Activated CD4-positive, alpha-beta T cell treated with anti-CD3 and anti-CD28 coated beads, Interleukin-2, Interleukin-6, amounts not matched to agents 100 ng/mL and 50 ng/mL, durations not matched to agents 16 hours and 8 hours (primary cell): Measurements from ENCODE around the gene ADRA2A.
A peak's percentile ranks its signal among the peaks of the same experiment; 100 is the strongest.

ENCODE experiments used
- DNase-seq: peaks from one replicate; pipeline ENCODE4 v3.0.0-alpha.2; 2020

ADRA2A gene

DNA sequence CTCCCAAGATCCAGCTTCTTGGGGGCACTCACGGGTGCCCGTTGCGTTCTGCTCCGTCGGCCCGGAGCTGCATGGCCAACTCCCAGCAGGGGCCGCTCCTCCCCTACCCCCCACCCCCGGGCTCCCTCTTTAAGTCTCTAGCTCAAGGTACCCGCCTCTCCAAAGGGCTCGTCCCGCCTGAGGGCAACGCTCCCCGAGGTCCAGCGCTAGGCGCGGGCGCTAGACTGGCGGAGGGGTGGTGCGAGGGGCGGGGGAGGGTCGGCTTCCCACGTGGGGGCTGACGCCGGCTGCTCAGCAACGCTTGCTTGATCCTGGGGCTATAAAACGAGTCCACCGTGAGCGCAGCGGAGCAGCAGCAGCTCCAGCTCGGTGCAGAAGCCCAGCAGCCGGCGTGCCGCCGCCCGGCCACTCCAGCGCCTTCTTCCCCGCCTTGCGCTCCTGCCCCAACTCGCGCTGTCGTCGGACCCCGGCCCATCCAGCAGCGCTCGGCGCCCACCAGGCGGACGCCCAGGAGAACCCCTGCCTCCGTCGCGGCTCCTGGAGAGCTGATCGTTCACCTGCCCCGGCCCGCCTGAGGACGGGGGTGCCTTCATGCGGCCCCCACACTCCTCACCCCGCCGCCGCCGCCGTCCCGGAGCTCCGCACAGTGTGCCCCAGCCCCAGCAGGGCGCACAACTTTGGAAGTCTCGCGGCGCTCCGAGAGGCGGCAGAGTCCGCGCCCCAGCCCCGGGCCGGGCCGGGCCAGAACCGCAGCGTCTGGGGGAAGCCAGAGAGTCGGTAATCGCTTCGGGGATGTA, at the start of gene ADRA2A:
ADRA2A (plus strand) TSS at position 348 of the 797 bp plus-strand sequence. CDS start 968 bp downstream, outside the sequence.
- peak; percentile 17 for DNase-seq

DNA sequence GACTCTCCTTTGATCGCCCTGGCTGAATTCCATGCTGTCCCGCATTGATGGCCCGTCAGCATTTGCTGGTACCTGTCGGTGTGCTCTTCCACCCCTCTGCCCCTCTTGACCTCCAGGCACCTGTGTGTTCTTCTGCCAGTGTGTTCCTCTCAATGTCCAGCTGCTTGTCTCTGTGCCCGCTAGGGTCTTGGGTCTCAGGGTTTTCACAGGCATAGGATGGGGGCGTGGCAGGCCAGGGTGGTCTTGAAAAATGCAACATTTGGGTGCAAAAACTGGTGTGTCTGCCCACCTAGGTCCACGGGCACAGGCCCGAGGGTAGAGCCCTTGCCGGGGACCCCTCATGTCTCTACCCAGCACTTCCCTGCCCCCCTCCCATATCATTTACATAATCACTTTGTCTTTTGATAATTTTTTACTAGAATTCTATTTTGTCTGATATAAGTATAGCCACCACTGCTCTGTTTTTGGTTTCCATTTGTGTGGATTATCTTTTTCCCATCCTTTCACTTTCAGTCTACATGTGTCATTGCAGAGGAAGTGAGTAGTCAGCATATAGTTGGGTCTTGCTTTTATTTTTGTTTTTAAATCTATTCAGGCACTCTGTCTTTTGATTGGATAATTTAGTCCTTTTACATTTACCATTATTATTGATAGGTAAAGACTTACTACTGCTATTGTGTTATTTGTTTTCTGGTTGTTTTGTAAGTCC, 46.6 kb upstream of the ADRA2A start:
- peak; percentile 14 for DNase-seq

DNA sequence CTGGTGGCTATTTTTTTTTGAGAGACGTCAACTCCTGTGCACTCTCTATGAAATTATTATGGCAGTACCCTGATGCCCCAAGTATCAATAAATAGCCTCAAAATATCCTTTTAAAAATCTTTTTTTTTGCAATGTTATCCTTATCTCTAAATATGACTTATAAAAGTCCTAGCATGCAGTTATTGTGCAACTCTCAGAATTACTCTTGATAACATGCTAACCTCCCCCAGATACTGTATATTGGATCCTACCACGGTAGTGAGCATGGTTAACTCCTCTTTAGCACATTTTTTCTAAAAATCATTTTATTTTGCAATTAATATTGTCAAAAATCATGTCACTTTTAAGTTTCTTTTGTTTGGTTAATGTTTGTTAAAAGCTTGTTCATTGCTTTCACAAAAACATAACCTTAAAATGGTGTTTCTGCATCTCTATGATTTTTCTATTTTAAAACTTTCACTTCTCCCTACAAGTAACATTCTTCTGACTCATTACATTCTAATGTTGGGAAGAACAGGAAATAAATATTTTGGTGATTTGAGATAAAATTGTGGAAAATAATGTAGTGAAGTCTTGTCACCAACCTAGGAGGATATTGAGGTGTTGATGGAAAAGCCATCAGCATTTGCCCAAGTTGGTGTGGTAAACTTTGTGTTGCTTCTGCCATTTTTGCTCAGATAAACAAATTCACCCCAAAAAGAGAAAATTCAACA, 42.1 kb upstream of the ADRA2A start:
- DNase-seq, result no peak

DNA sequence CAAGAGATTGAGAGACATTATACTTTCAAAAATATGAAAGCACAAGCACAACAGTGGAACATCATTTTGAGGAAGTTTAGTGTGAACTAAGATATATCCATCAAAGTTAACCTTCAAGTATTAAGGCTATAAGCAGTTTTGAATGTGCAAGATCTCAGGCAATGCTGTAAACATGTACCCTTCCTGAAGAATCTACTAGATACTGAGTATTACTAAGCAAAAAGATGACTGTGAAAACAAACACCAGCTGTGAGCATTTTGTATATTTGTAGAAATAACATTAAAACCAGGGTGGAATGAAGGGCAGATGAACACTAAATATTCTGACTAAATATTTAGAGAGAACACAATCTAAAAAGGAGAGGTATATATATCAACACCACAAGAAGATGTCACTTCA, 41.3 kb upstream of the ADRA2A start:
- no peak for DNase-seq

DNA sequence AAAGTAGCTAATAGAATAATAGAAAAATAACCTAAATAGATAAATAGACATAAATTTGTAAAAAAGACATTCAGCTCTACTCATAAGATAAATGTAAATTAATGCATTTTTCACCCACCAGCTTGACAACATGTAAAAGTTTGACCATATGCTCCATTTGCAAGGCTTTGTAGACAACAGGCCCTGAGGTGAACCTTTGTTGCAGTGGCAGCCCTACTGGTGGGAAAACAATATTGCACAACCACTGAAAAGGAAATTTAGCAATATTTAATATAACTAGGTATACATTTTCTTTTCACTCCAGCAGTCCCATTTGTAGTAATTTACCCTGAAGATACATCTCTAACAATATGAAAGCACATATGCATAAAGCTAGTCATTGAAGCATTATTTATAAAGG, 39.0 kb upstream of the ADRA2A start:
- no peak for DNase-seq

DNA sequence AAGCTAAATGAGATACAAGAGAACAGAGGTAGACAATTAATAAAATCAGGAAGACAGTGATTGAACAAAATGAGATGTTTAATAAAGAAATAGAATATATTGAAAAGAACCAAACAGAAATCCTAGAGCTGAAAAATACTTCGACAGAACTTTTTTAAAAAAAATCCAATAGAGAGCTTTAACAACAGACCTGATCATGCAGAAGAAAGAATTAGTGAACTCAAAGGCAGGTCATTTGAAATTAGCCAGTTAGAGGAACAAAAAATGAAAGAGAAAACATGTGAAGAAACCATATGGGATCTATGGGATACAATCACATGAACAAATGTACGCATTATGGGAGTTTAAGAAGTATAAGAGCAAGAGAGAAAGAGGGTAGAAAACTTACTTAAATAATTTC, 37.3 kb upstream of the ADRA2A start:
- DNase-seq, result no peak

DNA sequence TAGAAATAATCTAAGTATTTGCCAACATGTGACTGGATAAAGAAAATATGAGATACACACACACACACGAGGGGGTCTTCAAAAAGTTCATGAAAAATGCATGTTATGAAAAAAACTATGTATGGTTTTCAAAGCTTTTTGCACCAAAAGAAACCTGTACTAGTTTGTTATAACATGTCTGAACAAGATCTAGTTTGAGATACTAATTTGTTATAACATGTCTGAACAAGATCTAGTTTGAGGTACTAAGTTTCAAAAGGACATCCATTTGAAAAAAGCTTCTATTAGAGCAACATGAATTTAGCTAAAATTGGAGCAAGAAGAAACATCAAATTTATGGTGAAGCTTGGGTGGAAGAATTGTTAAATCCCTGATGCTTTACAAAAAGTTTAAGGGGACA, 19.8 kb upstream of the ADRA2A start:
- DNase-seq, result no peak

DNA sequence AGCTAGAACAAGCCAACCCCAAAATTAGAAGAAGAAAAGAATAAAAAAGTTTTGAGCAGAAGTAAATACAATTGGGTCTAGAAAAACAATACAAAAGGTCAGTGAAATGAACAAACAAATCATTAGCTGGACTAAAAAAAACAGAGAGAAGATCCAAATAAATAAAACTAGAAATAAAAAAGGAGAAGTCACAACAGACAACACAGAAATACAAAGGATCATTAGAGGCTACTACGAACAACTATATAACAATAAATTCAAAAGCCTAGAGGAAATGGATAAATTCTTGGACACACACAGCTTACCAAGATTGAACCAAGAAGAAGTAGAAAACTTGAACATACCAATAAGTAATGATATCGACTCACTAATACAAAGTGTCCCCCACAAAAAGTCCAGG, 13.4 kb upstream of the ADRA2A start:
- DNase-seq, result no peak

DNA sequence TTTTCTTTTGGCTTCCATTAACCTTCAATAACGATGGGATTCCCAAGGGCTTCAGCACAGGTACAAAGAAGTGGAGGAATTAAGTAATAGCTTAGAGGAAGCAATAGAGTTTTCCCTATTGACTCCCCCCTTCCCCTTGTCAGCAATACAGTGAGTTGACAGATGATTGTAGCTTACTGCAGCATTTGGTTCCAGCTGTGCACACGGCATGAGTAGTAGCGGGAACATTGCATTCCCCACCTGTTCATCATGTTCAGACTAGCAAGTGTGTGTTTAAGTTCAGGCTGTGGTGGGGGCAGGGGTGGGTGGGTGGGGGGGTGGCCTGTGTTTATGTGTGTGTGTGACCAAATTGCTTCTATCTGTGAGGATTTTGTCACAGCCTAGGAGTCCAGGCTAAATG, 4.6 kb upstream of the ADRA2A start:
- DNase-seq, result no peak

DNA sequence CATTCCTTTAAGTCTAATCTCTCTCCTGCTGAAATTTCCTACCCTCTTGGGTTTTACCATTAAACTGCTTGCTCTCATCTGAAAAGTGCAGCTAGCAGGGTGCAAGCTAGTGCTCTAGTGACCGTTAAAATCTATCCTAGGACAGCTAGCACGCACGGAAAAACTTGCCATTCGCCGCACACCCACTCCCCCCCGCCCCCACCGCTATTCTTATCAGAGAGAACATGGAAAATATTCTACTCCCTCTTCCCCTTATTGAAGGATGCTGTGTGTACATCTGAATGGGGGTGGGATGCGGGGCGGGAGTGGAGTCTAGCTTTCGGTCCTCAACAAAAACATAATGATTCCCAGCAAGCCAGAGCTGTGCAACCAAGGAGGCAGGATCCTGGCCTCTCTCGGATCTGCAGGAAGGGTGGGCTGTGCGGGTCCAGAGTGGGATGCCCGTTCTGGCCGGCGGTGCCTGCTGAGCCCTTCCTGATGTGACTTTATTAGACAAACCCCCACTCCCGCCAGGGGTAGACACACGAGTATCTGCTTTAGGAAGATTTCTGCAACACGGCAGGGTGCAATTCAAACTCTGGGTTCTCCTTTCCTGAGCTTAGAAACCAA, 1.1 kb upstream of the ADRA2A start:
- DNase-seq, result no peak

DNA sequence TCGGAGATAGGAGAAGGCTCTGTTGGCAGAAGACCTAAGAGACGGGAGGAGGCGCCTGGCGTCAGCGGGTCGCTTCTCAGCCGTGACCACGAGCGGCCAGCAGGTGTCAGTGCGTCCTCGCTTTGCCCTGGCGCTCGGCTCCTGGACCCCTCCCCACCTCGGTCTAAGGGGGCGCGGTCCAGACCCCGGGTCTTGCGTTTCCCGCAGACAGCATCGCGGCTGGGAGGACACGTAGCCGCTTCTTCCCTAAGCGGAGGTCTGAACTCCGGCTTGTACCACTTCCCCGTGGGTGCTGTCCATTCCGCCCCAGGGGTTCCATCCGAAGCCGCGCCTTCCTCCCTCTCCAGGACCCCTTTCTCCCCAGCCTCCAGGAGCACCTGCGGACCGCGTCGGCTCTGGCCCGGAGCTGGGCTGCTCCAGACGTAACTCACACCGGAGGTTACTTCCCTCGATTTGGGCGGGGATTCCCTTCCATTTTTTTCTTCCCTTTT, 593 bp upstream of the ADRA2A start:
- DNase-seq, result peak; percentile 51

DNA sequence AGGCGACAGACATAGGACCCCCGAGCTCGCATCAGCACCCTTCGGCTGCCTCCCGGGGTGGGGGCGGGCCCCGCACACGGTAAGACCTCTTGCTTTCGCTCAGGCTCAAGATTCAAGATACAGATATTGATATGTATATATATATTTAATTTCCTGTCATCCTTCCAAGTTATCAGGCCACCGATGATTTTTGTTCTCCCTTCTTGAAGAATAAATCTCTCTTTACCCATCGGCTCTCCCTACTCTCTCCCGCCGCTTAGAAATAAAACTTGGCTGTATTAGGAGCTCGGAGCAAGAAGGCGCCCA, 603 bp downstream of the ADRA2A start:
- no peak for DNase-seq

DNA sequence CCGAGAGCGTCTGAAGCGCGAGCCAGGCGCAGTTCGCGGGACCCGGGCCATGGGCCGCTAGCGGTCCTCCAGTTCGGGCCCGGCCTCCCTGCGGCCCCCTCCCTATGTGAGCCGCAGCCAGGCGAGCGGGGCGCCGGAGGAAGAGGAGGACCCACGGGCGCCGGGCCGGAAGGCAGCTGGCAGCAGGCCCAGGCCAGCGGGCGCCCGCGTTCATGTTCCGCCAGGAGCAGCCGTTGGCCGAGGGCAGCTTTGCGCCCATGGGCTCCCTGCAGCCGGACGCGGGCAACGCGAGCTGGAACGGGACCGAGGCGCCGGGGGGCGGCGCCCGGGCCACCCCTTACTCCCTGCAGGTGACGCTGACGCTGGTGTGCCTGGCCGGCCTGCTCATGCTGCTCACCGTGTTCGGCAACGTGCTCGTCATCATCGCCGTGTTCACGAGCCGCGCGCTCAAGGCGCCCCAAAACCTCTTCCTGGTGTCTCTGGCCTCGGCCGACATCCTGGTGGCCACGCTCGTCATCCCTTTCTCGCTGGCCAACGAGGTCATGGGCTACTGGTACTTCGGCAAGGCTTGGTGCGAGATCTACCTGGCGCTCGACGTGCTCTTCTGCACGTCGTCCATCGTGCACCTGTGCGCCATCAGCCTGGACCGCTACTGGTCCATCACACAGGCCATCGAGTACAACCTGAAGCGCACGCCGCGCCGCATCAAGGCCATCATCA, 1.1 kb downstream of the ADRA2A start:
- DNase-seq, result no peak

DNA sequence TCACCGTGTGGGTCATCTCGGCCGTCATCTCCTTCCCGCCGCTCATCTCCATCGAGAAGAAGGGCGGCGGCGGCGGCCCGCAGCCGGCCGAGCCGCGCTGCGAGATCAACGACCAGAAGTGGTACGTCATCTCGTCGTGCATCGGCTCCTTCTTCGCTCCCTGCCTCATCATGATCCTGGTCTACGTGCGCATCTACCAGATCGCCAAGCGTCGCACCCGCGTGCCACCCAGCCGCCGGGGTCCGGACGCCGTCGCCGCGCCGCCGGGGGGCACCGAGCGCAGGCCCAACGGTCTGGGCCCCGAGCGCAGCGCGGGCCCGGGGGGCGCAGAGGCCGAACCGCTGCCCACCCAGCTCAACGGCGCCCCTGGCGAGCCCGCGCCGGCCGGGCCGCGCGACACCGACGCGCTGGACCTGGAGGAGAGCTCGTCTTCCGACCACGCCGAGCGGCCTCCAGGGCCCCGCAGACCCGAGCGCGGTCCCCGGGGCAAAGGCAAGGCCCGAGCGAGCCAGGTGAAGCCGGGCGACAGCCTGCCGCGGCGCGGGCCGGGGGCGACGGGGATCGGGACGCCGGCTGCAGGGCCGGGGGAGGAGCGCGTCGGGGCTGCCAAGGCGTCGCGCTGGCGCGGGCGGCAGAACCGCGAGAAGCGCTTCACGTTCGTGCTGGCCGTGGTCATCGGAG, 1.8 kb downstream of the ADRA2A start:
- DNase-seq, result no peak

DNA sequence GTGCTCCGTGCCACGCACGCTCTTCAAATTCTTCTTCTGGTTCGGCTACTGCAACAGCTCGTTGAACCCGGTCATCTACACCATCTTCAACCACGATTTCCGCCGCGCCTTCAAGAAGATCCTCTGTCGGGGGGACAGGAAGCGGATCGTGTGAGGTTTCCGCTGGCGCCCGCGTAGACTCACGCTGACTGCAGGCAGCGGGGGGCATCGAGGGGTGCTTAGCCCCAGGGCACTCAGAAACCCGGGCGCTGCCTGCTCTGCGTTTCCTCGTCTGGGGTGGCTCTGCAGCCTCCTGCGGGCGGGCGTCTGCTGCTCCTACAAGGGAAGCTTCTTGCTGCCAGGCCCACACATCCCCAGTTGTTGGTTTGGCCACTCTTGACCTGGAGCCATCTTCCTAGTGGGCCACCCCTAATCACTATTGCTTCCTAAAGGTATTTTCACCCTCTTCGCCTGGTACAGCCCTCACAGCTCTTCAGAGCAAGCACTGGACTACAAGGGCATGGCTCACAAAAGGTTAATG, 2.5 kb downstream of the ADRA2A start:
- DNase-seq, result no peak

DNA sequence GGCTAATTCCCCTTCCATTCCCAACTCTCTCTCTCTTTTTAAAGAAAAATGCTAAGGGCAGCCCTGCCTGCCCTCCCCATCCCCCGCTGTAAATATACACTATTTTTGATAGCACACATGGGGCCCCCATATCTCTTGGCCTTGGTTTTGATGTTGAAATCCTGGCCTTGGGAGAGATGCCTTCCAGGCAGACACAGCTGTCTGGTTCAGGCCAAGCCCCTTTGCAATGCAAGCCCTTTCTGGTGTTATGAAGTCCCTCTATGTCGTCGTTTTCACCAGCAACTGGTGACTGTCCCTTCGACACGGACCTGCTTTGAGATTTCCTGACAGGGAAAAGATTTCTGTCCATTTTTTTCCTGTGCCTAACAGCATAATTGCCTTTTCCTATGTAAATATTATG, 3.0 kb downstream of the ADRA2A start:
- no peak for DNase-seq

DNA sequence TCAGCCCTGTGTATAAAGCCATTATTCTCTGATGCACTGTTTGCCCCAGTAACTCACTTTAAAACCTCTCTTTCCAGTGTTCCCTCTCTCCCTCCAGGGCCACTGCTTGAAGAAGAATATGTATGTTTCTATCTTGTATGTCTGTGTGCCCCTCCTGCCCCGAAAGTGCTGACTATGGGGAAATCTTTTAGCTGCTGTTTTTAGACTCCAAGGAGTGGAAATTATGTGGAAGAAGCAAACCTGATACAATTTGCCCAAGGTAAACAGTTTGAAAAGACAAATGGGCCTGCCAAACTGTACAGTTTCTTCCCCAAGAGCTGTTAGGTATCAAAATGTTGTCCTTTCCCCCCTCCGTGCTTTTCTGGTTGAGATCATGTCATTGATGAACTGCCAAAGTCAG, 3.4 kb downstream of the ADRA2A start:
- no peak for DNase-seq

DNA sequence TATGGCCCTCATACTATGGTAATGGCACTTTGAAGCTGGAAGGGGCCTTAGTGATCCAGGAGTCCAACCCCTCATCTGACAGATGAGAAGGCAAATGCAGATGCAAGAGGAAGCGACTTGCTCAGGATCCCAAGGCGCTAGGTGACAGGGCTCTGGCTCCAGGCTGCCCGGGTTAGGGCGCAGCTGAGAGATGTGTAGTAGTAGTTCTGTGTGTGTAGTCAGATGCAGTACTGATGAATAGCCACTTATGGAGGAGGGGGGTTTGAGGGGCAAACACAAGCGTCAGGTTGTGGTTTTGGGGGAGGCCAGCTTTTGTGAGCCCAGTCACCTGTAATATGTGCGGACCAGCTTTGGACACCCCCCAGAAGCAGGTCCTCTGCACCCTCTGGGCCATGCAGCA, 4.8 kb downstream of the ADRA2A start:
- DNase-seq, result no peak

DNA sequence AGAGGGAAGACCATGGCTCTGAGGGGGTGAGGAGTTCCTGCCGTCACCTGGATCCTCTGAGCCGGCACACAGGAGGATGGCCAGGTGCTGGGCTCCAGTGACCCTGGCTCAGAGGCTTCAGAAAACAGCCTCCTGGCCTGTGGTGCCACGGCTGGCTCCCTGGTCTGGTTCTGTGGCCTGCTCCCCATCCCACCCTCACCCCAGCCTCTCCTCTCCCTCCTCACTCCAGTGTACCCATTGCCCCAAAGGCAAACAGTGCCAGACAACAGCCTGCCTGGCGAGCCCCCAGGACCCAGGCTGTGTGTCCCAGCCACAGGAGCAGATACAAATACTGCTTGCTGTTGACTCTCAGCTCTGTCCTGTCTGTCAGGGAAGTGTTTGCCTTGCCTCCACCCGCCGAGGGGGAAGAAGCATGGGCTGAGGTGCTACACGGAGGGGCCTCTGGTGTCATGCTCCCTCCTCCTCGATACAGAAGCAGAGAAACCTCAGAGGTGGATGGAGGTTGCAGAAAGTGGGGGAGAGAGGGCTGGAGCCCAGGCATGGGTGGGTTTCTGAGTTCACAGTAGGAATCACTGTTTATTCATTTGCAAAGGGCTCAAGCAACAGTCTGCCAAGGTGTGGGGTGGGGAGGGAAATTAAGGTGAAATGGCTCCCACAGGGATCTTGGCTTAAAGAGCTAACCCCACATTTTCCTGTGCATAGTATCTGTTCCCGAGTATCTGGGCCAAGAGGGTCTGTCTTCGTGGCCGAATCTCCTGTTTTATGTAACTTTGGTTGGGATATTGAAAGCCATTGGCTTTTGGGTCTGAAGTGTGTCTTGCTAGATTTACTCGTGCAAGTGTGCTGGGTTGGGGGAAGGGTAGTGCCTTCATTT, 5.5 kb downstream of the ADRA2A start:
- DNase-seq, result no peak

DNA sequence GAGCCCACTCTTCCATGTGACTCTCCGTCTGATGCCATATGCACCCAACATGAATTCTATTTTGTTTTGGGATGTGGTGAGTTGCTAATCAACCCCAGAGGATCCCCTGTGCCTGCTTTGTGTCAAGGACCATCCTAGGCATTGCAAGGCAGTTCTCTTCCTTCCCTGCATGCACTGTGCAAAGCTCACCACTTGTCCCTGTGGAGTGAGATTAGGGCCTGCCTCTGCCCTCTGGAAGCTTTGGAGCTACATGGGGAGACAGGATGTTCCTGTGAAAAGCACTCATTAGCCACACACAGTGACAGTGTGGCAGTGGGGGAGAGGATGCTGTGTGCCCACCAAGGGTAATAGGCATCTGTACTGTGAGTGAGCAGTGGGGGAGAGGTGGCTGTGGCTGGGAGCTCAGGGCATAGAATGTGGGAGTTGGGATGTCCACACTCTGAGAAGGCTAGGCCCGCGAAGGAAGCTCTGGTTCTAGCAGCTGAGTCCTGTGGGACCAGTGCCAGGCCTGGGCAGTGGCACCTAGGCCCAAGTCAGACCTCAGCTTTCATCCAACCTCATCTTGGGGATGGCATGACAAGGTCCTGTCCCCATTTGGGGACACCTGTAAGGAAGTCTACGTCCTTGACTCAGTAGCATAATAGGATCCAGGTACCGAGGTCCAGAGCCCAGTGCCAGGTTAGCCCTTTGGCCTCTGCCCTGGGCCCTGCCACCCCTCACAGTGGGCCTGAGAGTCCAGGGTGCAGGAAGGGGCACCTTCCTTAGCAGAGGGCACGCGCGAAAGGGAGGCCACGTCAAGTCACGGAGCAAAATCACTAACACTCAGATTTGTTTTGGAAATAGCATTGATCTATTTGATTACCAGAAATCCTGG, 6.6 kb downstream of the ADRA2A start:
- no peak for DNase-seq
